Liver (tissue), 3 donors: Measurements from ENCODE around the gene KANSL2.
"Not testable (repeated sequence)": the region's sequence is repeated elsewhere in the genome, so short reads cannot be mapped to it uniquely, and the experiment has no call there.

Experiments
- ATF3 ChIP-seq: IDR thresholded peaks from 2 replicates; pipeline ENCODE4 v1.6.1; 2016; ENCODE audit warnings: antibody characterized with exemption
- CTCF ChIP-seq: fragments of 150-350 bp; IDR thresholded peaks from 2 replicates; pipeline ENCODE4 v1.5.1; 2017; ENCODE audit warnings: improper control_type of control experiment, low read depth, low read length; ENCODE audit not compliant: missing input control
- JUND ChIP-seq, 2 donors: IDR thresholded peaks; 2 replicates each; pipeline ENCODE4 v1.6.1; 2016; ENCODE audit warnings: antibody characterized with exemption in 2 of 2
- MAX ChIP-seq: IDR thresholded peaks from 2 replicates; pipeline ENCODE4 v1.6.1; 2016; ENCODE audit warnings: antibody characterized with exemption
- REST ChIP-seq: IDR thresholded peaks from 2 replicates; pipeline ENCODE4 v1.6.1; 2016; ENCODE audit warnings: antibody characterized with exemption, mild to moderate bottlenecking
- YY1 ChIP-seq: IDR thresholded peaks from 2 replicates; pipeline ENCODE4 v1.6.1; 2016; ENCODE audit warnings: antibody characterized with exemption, mild to moderate bottlenecking
- donor health status: healthy.
- donor health status: healthy.

- not testable (repeated sequence) for TF ChIP-seq CTCF; JUND (IDR thresholded peaks at IDR 0.05); MAX; YY1; REST; ATF3
Observed at GRCh38 chr12:48698822-48699221, 16.8 kb upstream of the KANSL2 start.
